PC-9 (cell line): ENCODE measurements around the gene MYO1E. TPM values are rescaled to one million over a fixed set of nuclear protein-coding genes. Genes with fewer than 3 reads are reported as not detected.

ENCODE experiments used
- BruUV-seq: library from RNA; stranded (reverse); fragments of 400-500 nt; replicated peaks from 2 replicates; lab custom pipeline; 2021; lab: Mats Ljungman, UMichigan
- CTCF ChIA-PET: fragments of 300-600 bp; sonication (Branson Sonifier 250); formaldehyde crosslinking; loops from one replicate; lab custom pipeline; 2022; ENCODE audit warnings: antibody characterized with exemption; lab: Charles Lee
- POLR2A ChIA-PET: fragments of 300-600 bp; sonication (Branson Sonifier 250); formaldehyde crosslinking; loops from one replicate; lab custom pipeline; 2022; ENCODE audit warnings: antibody characterized with exemption; ENCODE audit not compliant: unreplicated experiment; lab: Charles Lee
- DNase-seq, 2 experiments: peaks; one replicate each; pipeline versions ENCODE4 v3.0.0 to v3.0.0-alpha.2; 2015 to 2022; ENCODE audit warnings: mixed read lengths in 1 of 2
- H2AFZ ChIP-seq: fragments of 200-600 bp; sonication (generic); 2 replicates; pipeline ENCODE4 v1.8.1; 2017; ENCODE audit warnings: antibody characterized with exemption
- H3F3A ChIP-seq: fragments of 200-600 bp; sonication (generic); 2 replicates; pipeline ENCODE4 v1.8.1; 2017; ENCODE audit warnings: antibody characterized with exemption, mild to moderate bottlenecking, low read depth; ENCODE audit not compliant: insufficient read depth
- H3K27ac ChIP-seq: fragments of 200-600 bp; sonication (generic); 2 replicates; pipeline ENCODE4 v1.6.1; 2016; ENCODE audit warnings: mixed run types
- H3K27me3 ChIP-seq: fragments of 200-600 bp; sonication (generic); 2 replicates; pipeline ENCODE4 v1.6.1; 2016; ENCODE audit warnings: low read depth, mixed run types; ENCODE audit not compliant: insufficient read depth
- H3K36me3 ChIP-seq: fragments of 200-600 bp; sonication (generic); 2 replicates; pipeline ENCODE4 v1.6.1; 2016; ENCODE audit warnings: low read depth, mixed run types
- H3K4me1 ChIP-seq: fragments of 200-600 bp; sonication (generic); replicated peaks from 2 replicates; pipeline ENCODE4 v1.6.1; 2016; ENCODE audit warnings: mixed run types; ENCODE audit not compliant: insufficient read depth
- H3K4me2 ChIP-seq: fragments of 200-600 bp; sonication (generic); 2 replicates; pipeline ENCODE4 v1.6.1; 2017; ENCODE audit warnings: mixed run types
- H3K4me3 ChIP-seq: fragments of 200-600 bp; sonication (generic); 2 replicates; pipeline ENCODE4 v1.6.1; 2016; ENCODE audit warnings: mixed run types
- H3K79me2 ChIP-seq: fragments of 200-600 bp; sonication (generic); 2 replicates; pipeline ENCODE4 v1.6.1; 2017; ENCODE audit warnings: low read depth, mixed run types
- H3K9me2 ChIP-seq: fragments of 200-600 bp; sonication (generic); 2 replicates; pipeline ENCODE4 v1.8.1; 2017; ENCODE audit warnings: mild to moderate bottlenecking; ENCODE audit not compliant: insufficient read depth
- H3K9me3 ChIP-seq: fragments of 200-600 bp; sonication (generic); 2 replicates; pipeline ENCODE4 v1.8.1; 2016; ENCODE audit warnings: low read depth; ENCODE audit not compliant: insufficient read depth
- H4K20me1 ChIP-seq: fragments of 200-600 bp; sonication (generic); 2 replicates; pipeline ENCODE4 v1.8.1; 2017; ENCODE audit not compliant: insufficient read depth
- CTCF ChIP-seq: fragments of 200-600 bp; sonication (generic); conservative IDR thresholded peaks from 2 replicates; pipeline ENCODE4 v1.6.1; 2017; ENCODE audit warnings: mixed run types, antibody characterized with exemption, mild to moderate bottlenecking, moderate library complexity
- EZH2 ChIP-seq: fragments of 200-600 bp; sonication (generic); IDR thresholded peaks from 2 replicates; pipeline ENCODE4 v1.8.0; 2017; ENCODE audit warnings: antibody characterized with exemption, low read depth
- intact Hi-C: fragments of 100-400 bp; cut with micrococcal nuclease; formaldehyde crosslinking; loops from one replicate; pipeline ENCODE4 v1.10.0; 2022; ENCODE audit not compliant: unreplicated experiment
- total RNA-seq: library from RNA; stranded (reverse); gene quantifications from 2 replicates; pipeline ENCODE4 v1.2.3, GENCODE V29; 2021

MYO1E gene
- total RNA-seq, 1 experiment from 2014 or later = 156 TPM

- H2AFZ ChIP-seq = no peak overlapping the region
- POLR2A ChIA-PET = no interaction called here
- H3K36me3 ChIP-seq = no peaks in the 10 kb centered on the region
- CTCF ChIA-PET = no interaction called here
- no peak for DNase-seq
- H3K4me3 ChIP-seq = no peak overlapping the region
- H3K9me2 ChIP-seq = no peaks in the 10 kb centered on the region
- no peaks in the 10 kb centered on the region for H3F3A ChIP-seq
- no peak overlapping the region for H3K27ac ChIP-seq
- no peaks in the 10 kb centered on the region for H4K20me1 ChIP-seq
- peaks cover under 1% of the 10 kb centered on the region; the same call in 1 of the 2 replicates for H3K4me1 ChIP-seq
- H3K27me3 ChIP-seq = no peaks in the 10 kb centered on the region
- TF ChIP-seq CTCF = no peak
- no peak for TF ChIP-seq EZH2
- intact Hi-C loops = no loop called here
- no peak overlapping the region for H3K4me2 ChIP-seq
- H3K79me2 ChIP-seq = no peaks in the 10 kb centered on the region
- no peaks in the 10 kb centered on the region for H3K9me3 ChIP-seq
- BruUV-seq = no TSS peak
Measured at GRCh38 chr15:59099162-59099685, 273.4 kb downstream of the MYO1E start.

GRCh38 chr15:59096429-59096828, 276.2 kb downstream of the MYO1E start:
- H4K20me1 ChIP-seq = no peaks in the 10 kb centered on the region
- no peak overlapping the region for H3K4me3 ChIP-seq
- H3K79me2 ChIP-seq = no peaks in the 10 kb centered on the region
- POLR2A ChIA-PET = no interaction called here
- H3K9me2 ChIP-seq = no peaks in the 10 kb centered on the region
- no TSS peak for BruUV-seq
- 0 out of 2 replicates have a peak, but pooled peaks cover 4% of the 10 kb centered on the region for H3K36me3 ChIP-seq
- H3K27me3 ChIP-seq = no peaks in the 10 kb centered on the region
- no peaks in the 10 kb centered on the region for H3K4me1 ChIP-seq
- CTCF ChIA-PET = no interaction called here
- TF ChIP-seq CTCF = no peak
- no peak for TF ChIP-seq EZH2
- no peak for DNase-seq
- H3F3A ChIP-seq = no peaks in the 10 kb centered on the region
- intact Hi-C loops = no loop called here
- H3K4me2 ChIP-seq = no peak overlapping the region
- H2AFZ ChIP-seq = no peak overlapping the region
- no peaks in the 10 kb centered on the region for H3K9me3 ChIP-seq
- H3K27ac ChIP-seq = no peak overlapping the region

DNA sequence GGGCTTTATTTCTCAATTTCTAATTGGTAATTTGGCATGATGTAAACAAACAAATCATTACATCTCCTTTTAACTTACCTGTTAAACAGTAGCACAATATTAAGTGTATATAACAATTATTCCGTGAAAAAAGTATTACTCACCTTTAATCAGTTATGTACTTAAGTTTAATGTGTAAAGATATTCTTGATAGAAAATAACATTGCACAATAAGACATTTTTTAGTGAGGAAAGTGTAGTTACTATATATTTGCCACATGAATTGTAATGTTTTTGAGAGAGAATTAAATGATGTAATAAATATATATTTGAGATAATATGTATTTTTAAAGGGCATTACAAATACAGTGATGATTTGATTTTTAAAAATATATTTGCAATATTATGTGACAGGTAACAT, 278.6 kb downstream of the MYO1E start:
- TF ChIP-seq EZH2 = no peak
- no peak for TF ChIP-seq CTCF
- Histone ChIP-seq H3K9me2 (no peaks in the 10 kb centered on the region), H3K4me1 (no peaks in the 10 kb centered on the region), H3K27me3 (no peaks in the 10 kb centered on the region), H3F3A (no peaks in the 10 kb centered on the region), H4K20me1 (no peaks in the 10 kb centered on the region), H3K79me2 (no peaks in the 10 kb centered on the region), H3K36me3 (0 out of 2 replicates have a peak, but pooled peaks cover 4% of the 10 kb centered on the region), H3K9me3 (no peaks in the 10 kb centered on the region), H3K4me2 (no peak overlapping the region), H2AFZ (no peak overlapping the region), H3K4me3 (no peak overlapping the region), H3K27ac (no peak overlapping the region)
- BruUV-seq = no TSS peak
- ChIA-PET CTCF (no interaction called here), POLR2A (interaction anchor here (0.6 kb wide), 1 partner anchor 49 kb away, joined by 4 read pairs; no protein-coding TSS in a partner anchor)
- DNase-seq = no peak
- intact Hi-C loops = no loop called here
